Measurements from ENCODE around the gene MCTP2.

DNA sequence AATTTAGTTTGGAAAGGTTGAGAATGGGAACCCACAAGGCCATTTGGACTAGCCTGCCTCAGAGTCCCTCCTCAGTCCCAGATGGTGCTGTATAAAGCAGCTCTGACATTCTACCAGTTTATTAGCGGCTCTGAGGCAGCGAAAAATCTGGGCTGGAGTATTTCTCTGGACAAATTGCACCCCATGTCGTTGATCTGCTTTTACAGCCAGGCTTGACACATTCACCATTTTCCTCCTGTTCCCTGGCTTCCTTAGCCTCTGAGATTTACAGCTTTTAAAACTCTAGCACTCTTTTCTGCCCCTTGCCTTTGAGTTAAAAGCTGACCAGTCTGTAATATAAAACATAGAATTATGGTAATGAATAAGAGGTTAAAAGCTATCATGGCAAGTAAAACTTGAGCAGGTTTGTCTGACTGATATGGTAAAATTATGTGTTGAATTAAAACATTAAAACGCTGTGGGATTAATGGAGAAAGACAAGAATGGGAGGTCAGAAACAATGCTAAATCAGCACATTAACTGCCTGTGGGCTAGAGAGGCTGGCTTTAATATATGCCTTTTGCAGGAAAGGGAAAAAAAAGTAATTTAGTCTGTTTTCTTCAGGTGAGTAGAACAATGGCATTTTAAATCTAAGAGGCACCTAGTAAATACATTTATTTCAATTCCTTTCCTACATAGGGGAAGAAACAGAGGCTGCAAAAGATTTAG lies 131.2 kb downstream of the MCTP2 start:
- no peak for TF ChIP-seq EP300 (IDR thresholded peaks at IDR 0.05; ENCODE audit: borderline replicate concordance)
- no peak for TF ChIP-seq TEAD4 (IDR thresholded peaks at IDR 0.05)
- no peak for TF ChIP-seq TAF1 (IDR thresholded peaks at IDR 0.05; ENCODE audit: low read depth)
